HCT116 (cell line): ENCODE data around the gene TEX264.

Experiments
- CTCF ChIP-seq, 3 experiments: fragments of 200-600 bp in 1 of 3; sonication (generic) in 1 of 3; IDR thresholded peaks in 2 of 3; conservative IDR thresholded peaks in 1 of 3; 2 replicates each; pipeline ENCODE4 v1.5.1; 2012 to 2017; ENCODE audit warnings: low read depth in 2 of 3, low read length in 2 of 3, antibody characterized with exemption in 1 of 3, borderline replicate concordance in 1 of 3, control low read depth in 1 of 3, mild to moderate bottlenecking in 1 of 3, mixed read lengths in 1 of 3, mixed run types in 1 of 3, moderate library complexity in 1 of 3; ENCODE audit not compliant: insufficient read depth in 1 of 3
- EZH2phosphoT487 ChIP-seq: fragments of 200-600 bp; IDR thresholded peaks from 2 replicates; pipeline ENCODE4 v1.6.1; 2018; ENCODE audit warnings: antibody characterized with exemption, borderline replicate concordance
- POLR2A ChIP-seq: IDR thresholded peaks from 2 replicates; pipeline ENCODE4 v1.7.0; 2011; ENCODE audit warnings: borderline replicate concordance; ENCODE audit not compliant: insufficient read depth, insufficient read length; ENCODE audit errors: extremely low read depth

DNA sequence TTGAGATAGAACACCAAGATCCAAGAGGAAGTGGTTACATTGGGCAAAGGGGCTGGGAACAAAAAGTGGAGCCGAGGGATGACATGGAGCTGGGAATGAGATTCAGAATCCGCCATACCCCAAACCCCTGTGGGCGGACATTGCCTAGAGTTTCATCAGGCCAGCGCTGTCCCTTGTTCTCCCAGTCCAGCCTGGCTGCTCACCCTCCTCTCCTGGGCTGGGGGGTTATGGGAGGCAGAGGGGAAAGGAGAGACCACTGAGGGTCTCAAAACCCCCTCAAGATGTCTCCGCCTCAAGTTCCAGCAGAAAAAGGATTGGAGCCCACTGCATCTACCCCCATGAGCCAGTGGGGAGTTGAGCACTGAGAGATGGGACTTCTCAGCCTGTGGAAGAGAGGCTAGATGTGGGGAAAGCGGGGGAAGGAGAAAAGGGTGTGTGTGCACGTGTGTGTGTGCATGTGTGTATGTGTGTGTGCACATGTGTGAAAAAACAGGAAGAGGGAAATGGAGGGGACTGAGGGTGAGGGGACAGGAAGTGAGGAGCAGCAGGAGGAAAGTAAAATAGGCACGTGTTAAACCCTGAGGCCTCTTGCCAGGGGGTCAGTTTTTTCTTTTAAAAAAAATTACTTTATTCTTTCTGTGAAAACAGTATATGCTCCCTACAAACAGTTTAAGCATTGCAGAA lies 50.2 kb downstream of the TEX264 start:
- TF ChIP-seq CTCF (IDR thresholded peaks at IDR 0.05 in 2 of 3, conservative IDR thresholded peaks at IDR 0.05 in 1 of 3; ENCODE audit: borderline replicate concordance in 1 of 3, insufficient read depth in 1 of 3, low read depth in 2 of 3, low read length in 2 of 3) (no peak), POLR2A (no peak), EZH2phosphoT487 (no peak)
